DND-41 (cell line): ENCODE results near the gene RABAC1.

Source experiments
- CTCF ChIP-seq: IDR thresholded peaks from 2 replicates; pipeline ENCODE4 v1.5.1; 2012; ENCODE audit warnings: borderline replicate concordance, low read length, moderate library complexity, mild to moderate bottlenecking; ENCODE audit not compliant: poor library complexity, severe bottlenecking; ENCODE audit errors: extremely low read depth
- EZH2 ChIP-seq: IDR thresholded peaks from 3 replicates; pipeline ENCODE4 v1.6.1; 2012; ENCODE audit warnings: borderline replicate concordance, low read depth, mild to moderate bottlenecking, moderate library complexity, low read length, inconsistent platforms; ENCODE audit not compliant: severe bottlenecking

- TF ChIP-seq CTCF (no peak), EZH2 (no peak)
Measured at GRCh38 chr19:41917676-41918075, 41.4 kb downstream of the RABAC1 start.
